ENCODE results near the gene PSMB2. TPM values are rescaled to one million over a fixed set of nuclear protein-coding genes. Genes with fewer than 3 reads are reported as not detected.

PSMB2 gene
- total RNA-seq, 4 donors from 2014 or later = 40.4 to 48.6 (median 41.5) TPM

DNA sequence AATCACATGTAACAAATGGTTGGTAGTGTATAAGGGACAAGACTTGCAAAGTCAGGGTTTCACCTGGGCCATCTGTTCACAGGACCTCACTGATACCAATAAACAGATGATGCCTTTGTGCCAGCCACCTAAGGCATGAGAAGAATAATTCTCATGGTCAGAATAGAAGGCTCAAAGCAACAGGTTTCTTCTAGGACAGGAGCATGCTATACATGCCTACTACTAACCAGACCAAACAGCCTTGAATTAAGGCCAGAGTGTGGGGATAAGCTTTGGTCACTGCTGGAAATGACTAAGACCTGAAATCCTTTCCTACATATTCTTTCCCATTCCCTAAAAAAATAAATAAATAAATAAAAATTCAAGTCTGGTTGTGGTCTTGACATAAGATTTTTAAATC is 17.5 kb downstream of the PSMB2 start:
- DNase-seq (ENCODE audit: low spot score in 2 of 2) = no peak

DNA sequence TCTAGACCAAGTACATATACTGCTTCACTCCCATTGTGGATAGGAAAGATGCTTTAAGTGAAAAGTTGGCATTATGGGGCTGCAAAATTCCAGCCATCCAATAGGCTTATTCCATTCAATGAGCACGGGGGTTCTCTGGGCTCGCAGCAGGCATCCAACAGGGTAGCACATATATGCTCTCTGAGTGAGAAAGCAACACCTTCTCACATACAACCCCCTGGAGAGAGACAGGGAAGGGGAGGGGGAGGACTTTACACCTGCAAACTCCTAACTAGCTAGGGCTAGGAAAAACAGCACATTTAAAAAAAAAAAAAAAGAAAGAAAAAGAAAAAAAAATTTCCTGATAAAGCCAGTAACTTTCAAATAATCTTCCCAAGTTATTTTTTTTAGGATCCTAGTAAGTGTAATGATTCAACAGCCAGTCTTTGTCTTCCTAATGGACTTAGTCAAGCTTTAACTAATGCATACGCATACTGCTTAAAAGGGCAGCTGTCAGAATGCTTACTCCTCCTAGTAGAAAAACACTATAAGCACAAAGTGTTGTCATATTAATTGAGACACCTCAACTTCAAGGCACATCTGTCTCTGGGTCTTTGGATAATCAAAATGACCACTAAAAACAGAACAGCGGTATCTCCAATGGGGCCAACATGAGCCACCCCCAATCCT is 18.7 kb downstream of the PSMB2 start:
- H3K4me3 ChIP-seq (ENCODE audit: low read depth, poor library complexity, severe bottlenecking) = no peak overlapping the region
- WGBS, 2 donors = 89 to 92% methylated on average over 4 of the region's 4 CpGs
- DNase-seq (ENCODE audit: low spot score in 2 of 2) = no peak
- intact Hi-C loops (cut with DNase I; ENCODE audit: low total_unique reads) = no loop called here
- TF ChIP-seq, protein P1, sequence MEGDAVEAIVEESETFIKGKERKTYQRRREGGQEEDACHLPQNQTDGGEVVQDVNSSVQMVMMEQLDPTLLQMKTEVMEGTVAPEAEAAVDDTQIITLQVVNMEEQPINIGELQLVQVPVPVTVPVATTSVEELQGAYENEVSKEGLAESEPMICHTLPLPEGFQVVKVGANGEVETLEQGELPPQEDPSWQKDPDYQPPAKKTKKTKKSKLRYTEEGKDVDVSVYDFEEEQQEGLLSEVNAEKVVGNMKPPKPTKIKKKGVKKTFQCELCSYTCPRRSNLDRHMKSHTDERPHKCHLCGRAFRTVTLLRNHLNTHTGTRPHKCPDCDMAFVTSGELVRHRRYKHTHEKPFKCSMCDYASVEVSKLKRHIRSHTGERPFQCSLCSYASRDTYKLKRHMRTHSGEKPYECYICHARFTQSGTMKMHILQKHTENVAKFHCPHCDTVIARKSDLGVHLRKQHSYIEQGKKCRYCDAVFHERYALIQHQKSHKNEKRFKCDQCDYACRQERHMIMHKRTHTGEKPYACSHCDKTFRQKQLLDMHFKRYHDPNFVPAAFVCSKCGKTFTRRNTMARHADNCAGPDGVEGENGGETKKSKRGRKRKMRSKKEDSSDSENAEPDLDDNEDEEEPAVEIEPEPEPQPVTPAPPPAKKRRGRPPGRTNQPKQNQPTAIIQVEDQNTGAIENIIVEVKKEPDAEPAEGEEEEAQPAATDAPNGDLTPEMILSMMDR (IDR thresholded peaks at IDR 0.05) = no peak
- no peak for TF ChIP-seq POLR2A (IDR thresholded peaks at IDR 0.05)

More for the DNA sequence above, 17.5 kb downstream of the PSMB2 start:
- no peak overlapping the region for H3K4me3 ChIP-seq (ENCODE audit: low read depth, poor library complexity, severe bottlenecking)
- intact Hi-C loops (cut with DNase I; ENCODE audit: low total_unique reads) = no loop called here
- TF ChIP-seq POLR2A (IDR thresholded peaks at IDR 0.05) = no peak
- TF ChIP-seq, protein P1 (IDR thresholded peaks at IDR 0.05) = no peak

DNA sequence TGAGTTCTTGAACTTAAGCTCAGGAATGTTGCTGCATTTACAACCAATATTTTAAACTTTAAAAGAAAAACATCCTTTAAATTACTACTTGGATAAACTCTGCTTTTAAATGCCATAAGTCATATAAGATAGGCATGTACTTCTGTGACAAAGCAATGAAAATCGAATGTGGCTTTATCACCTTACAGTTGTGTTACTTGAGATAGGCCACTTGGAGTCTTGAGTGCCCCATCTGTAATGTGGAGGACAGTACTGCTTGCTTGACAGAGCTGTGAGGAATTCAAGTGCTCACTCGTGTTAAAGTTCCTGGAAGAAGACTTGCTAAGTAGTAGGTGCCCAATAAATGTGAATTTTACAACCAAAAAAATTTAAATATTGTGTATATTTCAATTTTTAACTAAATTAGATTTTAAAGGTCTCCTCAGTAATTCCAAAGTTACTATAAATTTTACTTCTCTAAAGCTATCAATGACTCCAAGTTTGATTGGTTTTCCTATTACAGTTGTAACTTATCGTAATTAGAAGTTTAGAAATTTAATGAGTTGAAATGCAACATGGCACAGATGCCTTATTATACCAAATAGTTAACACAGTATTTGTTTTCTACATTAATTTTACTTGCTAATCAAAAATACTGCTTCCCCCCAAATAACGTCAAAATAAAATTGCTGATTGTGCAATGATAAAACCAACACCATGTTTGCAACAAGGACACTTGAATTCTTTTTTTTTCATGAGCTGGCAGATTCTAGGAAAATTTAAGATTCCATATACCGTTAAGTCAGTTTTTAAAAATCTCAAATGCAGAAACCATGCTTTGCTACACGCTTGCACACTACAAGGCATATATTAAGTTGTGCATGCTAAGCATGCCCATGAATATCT is 21.8 kb downstream of the PSMB2 start:
- TF ChIP-seq POLR2A (IDR thresholded peaks at IDR 0.05) = no peak
- TF ChIP-seq, protein P1 (IDR thresholded peaks at IDR 0.05) = no peak
- WGBS, 2 donors = 86 to 87% methylated on average over 6 of the region's 6 CpGs

DNA sequence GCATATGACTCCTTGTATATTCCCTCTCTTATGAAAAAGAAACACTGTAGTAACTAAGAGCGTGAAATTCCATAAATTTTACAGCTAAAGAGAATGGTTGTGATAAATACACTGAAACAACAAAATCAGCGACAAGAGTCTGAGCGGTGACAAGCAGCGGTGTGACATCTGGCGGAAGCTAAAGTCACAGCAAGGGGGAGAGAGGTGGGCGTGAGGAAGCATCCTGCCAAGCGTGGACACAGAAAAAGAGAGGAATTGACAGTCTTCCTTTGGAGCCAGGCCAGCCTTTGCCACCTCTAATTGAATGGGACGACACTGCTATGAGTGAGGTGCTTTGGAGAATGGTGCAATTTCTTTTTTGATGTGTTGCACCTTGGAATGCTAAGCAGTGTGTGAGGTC is 25.9 kb downstream of the PSMB2 start:
- intact Hi-C loops (cut with DNase I; ENCODE audit: low total_unique reads) = no loop called here
- 89 to 92% methylated on average over 8 of the region's 8 CpGs for WGBS, 2 donors
- TF ChIP-seq POLR2A (IDR thresholded peaks at IDR 0.05) = no peak
- TF ChIP-seq, protein P1 (IDR thresholded peaks at IDR 0.05) = no peak
- DNase-seq (ENCODE audit: low spot score in 2 of 2) = no peak
- no peak overlapping the region for H3K4me3 ChIP-seq (ENCODE audit: low read depth, poor library complexity, severe bottlenecking)

More for the DNA sequence above, 21.8 kb downstream of the PSMB2 start:
- DNase-seq (ENCODE audit: low spot score in 2 of 2) = no peak
- intact Hi-C loops (cut with DNase I; ENCODE audit: low total_unique reads) = no loop called here
- no peak overlapping the region for H3K4me3 ChIP-seq (ENCODE audit: low read depth, poor library complexity, severe bottlenecking)

DNA sequence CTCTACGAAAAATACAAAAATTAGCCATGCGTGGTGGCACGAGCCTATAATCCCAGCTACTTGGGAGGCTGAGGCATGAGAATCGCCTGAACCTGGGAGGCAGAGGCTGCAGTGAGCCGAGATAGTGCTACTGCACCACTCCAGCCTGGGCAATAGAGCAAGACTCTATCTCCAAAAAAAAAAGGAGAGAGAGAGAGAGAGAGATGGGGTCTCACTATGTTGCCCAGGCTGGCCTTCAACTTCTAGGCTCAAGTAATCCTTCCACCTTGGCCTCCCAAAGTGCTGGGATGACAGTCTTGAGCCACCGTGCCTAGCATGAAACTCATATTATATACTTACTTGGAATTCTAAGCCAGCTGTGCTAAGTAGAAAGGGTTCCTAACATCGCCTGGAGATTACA is 29.7 kb downstream of the PSMB2 start:
- WGBS, 2 donors = 96 to 99% methylated on average over 7 of the region's 7 CpGs
- no peak for DNase-seq (ENCODE audit: low spot score in 2 of 2)
- TF ChIP-seq, protein P1 (IDR thresholded peaks at IDR 0.05) = no peak
- TF ChIP-seq POLR2A (IDR thresholded peaks at IDR 0.05) = no peak
- intact Hi-C loops (cut with DNase I; ENCODE audit: low total_unique reads) = no loop called here
- H3K4me3 ChIP-seq (ENCODE audit: low read depth, poor library complexity, severe bottlenecking) = no peak overlapping the region
